Kidney epithelial cell (primary cell): Measurements from ENCODE around the gene KPNB1. TPM values are rescaled to one million over a fixed set of nuclear protein-coding genes. Genes with fewer than 3 reads are reported as not detected.

ENCODE experiments used
- DNase-seq: peaks from one replicate; pipeline ENCODE4 v3.0.0-alpha.2; 2010; ENCODE audit warnings: low read depth
- H3K27me3 ChIP-seq: 2 replicates; pipeline ENCODE4 v1.6.0; 2011; ENCODE audit warnings: low read length; ENCODE audit not compliant: control insufficient read depth, insufficient read depth
- H3K36me3 ChIP-seq: 2 replicates; pipeline ENCODE4 v1.5.1; 2011; ENCODE audit warnings: low read length; ENCODE audit not compliant: control insufficient read depth, insufficient read depth
- H3K4me3 ChIP-seq: 2 replicates; pipeline ENCODE4 v1.5.1; 2011; ENCODE audit warnings: low read depth, mild to moderate bottlenecking, control low read depth, low read length
- total RNA-seq: library from RNA; depleted of rRNA; stranded (reverse); fragments of >200 nt; gene quantifications from 2 replicates; pipeline ENCODE4 v1.2.3, GENCODE V29; 2015
- TF ChIP-seq, protein P1 (sequence below): IDR thresholded peaks from 2 replicates; pipeline ENCODE4 v1.5.1; 2011; ENCODE audit warnings: mild to moderate bottlenecking, moderate library complexity, low read length, control low read depth, inconsistent platforms; ENCODE audit not compliant: insufficient read depth, poor library complexity, severe bottlenecking

KPNB1 gene
- total RNA-seq, 1 donor from 2014 or later, result 249 TPM

DNA sequence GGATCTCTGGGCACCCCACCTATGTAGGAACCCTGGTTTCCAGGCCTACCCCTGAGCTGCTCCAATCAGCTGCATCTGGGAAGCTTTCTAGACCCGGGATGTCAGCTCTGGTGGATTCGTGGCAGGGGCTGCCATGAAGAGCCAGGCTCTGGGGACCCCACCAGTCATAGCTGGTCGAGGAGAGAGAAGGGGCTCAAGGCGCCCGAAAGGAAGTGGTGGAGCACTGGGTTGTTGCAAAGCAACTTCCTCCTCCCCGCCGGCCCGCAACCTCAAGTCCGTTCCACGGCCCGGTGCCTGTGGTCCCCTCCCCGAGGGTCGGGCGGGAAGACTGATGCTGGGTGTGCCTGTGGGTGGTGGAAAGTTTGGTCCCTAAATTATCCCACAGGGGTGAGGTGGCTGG is 54.4 kb downstream of the KPNB1 start:
- no peak for DNase-seq
- TF ChIP-seq, protein P1, sequence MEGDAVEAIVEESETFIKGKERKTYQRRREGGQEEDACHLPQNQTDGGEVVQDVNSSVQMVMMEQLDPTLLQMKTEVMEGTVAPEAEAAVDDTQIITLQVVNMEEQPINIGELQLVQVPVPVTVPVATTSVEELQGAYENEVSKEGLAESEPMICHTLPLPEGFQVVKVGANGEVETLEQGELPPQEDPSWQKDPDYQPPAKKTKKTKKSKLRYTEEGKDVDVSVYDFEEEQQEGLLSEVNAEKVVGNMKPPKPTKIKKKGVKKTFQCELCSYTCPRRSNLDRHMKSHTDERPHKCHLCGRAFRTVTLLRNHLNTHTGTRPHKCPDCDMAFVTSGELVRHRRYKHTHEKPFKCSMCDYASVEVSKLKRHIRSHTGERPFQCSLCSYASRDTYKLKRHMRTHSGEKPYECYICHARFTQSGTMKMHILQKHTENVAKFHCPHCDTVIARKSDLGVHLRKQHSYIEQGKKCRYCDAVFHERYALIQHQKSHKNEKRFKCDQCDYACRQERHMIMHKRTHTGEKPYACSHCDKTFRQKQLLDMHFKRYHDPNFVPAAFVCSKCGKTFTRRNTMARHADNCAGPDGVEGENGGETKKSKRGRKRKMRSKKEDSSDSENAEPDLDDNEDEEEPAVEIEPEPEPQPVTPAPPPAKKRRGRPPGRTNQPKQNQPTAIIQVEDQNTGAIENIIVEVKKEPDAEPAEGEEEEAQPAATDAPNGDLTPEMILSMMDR, result no peak
- H3K36me3 ChIP-seq, result no peaks in the 10 kb centered on the region
- H3K27me3 ChIP-seq, result no peaks in the 10 kb centered on the region
- no peak overlapping the region for H3K4me3 ChIP-seq

DNA sequence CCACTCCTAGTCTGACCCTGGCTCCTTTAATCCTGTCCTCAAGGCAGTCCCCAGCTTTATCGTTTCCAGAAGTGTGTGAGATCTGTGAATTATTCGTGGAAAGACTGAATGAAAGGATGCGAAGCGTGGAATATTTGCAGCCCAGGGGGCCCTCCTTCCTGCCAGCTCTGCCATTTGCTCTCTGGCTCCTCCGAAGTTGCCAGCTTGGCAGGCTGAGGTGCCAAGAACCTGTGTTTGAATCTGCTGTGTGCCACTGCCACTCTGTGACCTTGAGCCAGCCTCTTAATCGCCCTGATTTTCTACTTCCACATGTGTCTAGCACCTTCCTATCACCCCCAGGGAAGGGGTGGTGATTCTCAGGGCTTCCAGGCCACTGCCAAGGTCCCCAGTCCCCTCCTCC is 55.0 kb downstream of the KPNB1 start:
- TF ChIP-seq, protein P1, result no peak
- DNase-seq, result no peak
- Histone ChIP-seq H3K27me3 (no peaks in the 10 kb centered on the region), H3K36me3 (no peaks in the 10 kb centered on the region), H3K4me3 (no peak overlapping the region)

DNA sequence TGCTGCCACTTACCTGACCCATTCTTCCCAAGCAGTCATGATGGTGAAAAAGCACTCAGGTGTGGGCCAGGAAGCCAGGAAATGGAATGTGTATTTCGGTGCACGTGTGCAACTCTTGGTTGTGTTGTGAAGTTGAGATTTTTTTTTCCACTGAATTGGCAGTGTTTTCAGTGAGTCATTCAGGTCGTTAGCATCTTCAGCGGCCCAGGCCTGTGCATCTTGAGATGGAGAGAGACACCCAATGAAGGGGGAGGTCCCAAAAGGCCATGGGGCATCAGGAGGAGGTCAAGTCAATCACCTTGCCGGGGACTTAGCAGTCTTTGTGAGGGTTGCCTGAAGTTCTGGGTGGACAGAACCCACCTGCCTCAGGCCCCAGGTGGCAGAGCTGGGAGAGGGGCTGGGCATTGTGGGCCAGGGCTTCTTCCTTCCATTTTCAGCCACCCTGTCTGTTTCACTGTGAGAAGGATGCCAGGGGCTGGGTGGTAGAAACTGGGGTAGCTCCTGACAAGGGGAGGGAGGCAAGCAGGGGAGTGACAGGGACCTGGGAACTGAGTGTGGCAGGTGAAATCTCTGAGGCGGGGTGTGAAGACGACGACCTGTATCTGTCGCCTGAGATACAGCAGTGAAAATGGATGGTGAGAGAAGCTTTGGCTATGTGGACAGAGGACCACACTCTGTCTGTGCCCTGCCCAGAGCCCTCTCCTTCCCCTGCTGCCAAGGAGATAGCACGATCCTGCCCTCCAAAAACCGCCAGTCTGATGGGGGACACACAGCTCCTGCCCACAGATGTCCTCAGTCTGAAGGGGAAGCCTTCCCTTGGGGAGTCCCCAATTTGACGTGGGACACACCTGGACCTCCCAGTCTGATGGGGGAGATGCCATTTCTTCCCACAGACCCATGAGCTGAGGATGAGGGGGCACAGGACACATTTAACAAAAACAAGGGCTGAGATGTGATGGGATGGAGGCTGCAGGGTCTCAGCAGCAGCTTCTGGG is 56.1 kb downstream of the KPNB1 start:
- TF ChIP-seq, protein P1, result no peak
- no peaks in the 10 kb centered on the region for H3K27me3 ChIP-seq
- DNase-seq, result no peak
- no peaks in the 10 kb centered on the region for H3K36me3 ChIP-seq
- H3K4me3 ChIP-seq, result no peak overlapping the region

DNA sequence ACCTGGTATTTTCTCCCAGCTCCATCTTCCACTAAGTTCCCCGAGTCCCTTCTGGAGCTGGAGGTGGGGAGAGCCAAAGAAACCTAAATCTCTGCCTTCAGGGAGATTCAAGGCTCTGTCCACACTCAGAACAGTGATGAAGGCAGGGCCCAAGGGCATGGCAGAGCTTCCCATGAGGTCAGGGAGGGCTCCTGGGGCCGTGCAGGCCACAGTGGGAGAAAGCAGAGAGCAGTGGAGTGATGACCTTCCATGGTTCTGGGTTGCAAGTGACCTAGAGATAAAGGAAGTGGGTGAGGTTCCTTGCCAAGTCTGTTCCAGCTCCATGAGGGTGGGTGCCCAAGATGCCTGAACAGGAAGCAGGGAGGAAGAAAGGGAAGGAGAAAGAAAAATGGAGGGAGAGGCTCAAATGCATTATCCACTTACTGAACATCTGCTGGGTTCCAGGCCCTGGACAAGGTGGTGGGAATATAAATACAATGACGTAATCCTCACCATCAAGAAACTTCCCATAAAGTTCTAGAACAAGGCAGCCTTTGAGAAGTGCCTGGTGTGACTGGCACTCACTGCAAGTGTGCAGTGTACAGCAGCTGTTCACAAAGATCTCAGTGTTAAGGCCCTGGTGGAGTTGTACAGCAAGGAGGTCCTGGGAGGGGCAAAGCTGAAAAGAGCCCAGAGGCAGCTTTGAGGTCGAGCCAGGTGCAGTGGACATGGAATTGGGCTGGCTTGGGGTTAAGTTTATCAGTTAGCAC is 57.5 kb downstream of the KPNB1 start:
- H3K27me3 ChIP-seq, result no peaks in the 10 kb centered on the region
- no peaks in the 10 kb centered on the region for H3K36me3 ChIP-seq
- H3K4me3 ChIP-seq, result no peak overlapping the region
- no peak for DNase-seq
- TF ChIP-seq, protein P1, result no peak

DNA sequence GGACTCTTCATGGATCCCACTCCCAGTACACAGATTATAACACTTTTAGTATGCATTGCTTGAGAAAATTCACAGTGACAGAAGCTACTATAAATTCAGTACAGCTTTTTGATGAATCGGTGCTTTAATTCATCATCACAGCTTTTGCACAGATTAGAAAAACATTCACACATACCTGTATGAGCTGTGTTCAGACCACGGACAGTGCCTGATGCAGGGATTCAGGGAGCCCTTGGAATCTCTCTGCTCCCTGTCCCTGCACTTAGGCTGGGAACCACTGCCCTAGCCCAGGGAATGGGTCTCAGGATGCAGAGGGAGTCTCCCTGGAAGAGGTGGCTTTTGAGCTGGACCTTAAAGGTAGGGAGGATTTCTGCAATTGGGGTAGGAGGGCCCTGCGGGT is 58.2 kb downstream of the KPNB1 start:
- H3K4me3 ChIP-seq, result no peak overlapping the region
- TF ChIP-seq, protein P1, result no peak
- peaks cover 3% of the 10 kb centered on the region for H3K27me3 ChIP-seq
- DNase-seq, result no peak
- H3K36me3 ChIP-seq, result no peaks in the 10 kb centered on the region
